ENCODE data around the gene ERG.

GRCh38 chr21:38440746-38441145 is 57.5 kb downstream of the ERG start:
- TF ChIP-seq CTCF (conservative IDR thresholded peaks at IDR 0.05; ENCODE audit: low read depth in 2 of 2) (no peak), CREB1 (CRISPR knock-in tag; IDR thresholded peaks at IDR 0.05; ENCODE audit: low read depth) (no peak), ETS1 (IDR thresholded peaks at IDR 0.05) (no peak), EZH2 (IDR thresholded peaks at IDR 0.05; ENCODE audit: low read depth, unreplicated experiment) (no peak), POLR2AphosphoS5 (IDR thresholded peaks at IDR 0.05; ENCODE audit: low read depth) (no peak), EZH2phosphoT487 (IDR thresholded peaks at IDR 0.05; ENCODE audit: unreplicated experiment) (no peak), JUNB (IDR thresholded peaks at IDR 0.05; ENCODE audit: unreplicated experiment) (no peak)
- TF ChIP-seq, protein P1, sequence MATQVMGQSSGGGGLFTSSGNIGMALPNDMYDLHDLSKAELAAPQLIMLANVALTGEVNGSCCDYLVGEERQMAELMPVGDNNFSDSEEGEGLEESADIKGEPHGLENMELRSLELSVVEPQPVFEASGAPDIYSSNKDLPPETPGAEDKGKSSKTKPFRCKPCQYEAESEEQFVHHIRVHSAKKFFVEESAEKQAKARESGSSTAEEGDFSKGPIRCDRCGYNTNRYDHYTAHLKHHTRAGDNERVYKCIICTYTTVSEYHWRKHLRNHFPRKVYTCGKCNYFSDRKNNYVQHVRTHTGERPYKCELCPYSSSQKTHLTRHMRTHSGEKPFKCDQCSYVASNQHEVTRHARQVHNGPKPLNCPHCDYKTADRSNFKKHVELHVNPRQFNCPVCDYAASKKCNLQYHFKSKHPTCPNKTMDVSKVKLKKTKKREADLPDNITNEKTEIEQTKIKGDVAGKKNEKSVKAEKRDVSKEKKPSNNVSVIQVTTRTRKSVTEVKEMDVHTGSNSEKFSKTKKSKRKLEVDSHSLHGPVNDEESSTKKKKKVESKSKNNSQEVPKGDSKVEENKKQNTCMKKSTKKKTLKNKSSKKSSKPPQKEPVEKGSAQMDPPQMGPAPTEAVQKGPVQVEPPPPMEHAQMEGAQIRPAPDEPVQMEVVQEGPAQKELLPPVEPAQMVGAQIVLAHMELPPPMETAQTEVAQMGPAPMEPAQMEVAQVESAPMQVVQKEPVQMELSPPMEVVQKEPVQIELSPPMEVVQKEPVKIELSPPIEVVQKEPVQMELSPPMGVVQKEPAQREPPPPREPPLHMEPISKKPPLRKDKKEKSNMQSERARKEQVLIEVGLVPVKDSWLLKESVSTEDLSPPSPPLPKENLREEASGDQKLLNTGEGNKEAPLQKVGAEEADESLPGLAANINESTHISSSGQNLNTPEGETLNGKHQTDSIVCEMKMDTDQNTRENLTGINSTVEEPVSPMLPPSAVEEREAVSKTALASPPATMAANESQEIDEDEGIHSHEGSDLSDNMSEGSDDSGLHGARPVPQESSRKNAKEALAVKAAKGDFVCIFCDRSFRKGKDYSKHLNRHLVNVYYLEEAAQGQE (IDR thresholded peaks at IDR 0.05; ENCODE audit: unreplicated experiment): no peak
